Stimulated activated CD8-positive, alpha-beta memory T cell treated with anti-CD3 and anti-CD28 coated beads, Interleukin-15, amount 100 ng/mL, for 24 hours (primary cell): ENCODE results near the gene THAP9.

Experiments
- DNase-seq: peaks from one replicate; pipeline ENCODE4 v3.0.0-alpha.2; 2020; ENCODE audit warnings: low read depth

The THAP9 gene

DNA sequence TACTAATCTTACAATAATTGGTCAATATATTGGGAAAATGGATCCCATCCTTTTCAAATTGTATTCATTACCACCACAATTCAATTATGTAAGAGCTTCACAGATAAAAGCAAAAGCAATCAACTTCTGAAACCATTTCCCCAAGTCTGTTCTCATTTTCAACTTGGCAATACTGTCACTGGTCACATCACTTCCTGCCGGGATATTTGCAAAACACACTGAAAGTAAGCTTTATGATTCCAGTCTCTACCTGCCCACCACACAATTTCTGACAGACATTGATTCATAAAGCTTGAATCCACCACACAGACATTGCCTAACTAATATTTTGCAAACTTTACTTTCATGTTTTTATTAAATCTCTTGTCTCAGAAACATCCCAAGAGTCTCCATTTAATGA is 56.5 kb downstream of the THAP9 start:
- DNase-seq = no peak

DNA sequence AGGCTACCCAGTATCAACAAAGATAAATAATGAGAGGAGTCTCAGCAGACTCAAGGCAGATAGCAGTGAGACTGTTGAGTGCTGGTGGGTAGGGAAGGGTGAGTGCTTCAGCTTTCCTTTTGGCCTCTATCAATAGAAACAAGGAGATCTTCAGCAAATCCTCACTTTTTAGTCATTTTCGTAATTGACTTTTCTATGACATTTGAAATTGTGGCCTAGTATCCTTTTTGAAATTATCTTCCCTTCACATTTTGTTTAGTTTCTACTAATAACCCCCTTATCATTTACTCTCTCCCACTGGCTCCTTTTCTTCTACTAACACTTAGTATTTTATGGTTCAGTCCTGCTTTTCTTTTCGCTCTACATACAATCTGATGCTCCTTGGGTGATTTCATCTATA is 65.2 kb downstream of the THAP9 start:
- no peak for DNase-seq

GRCh38 chr4:82968972-82969371 is 68.4 kb downstream of the THAP9 start:
- no peak for DNase-seq

DNA sequence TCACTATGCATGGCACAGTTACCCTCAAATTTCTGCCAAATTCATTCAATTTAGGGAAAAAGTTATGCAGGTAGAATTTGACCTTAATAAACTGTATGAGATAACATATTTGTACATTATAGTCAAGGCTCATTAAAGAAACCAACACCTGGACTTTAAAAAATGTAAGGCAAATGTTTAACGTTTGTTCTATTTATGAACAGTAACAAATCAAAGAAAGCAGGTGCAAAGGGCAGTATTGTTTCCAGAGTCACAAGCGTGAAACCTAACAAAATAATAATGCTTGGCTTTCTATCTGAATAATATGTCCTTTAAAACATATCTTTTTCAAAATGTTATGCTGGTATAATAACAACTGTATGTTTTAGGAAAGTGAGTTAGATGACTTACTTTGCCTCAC is 68.9 kb downstream of the THAP9 start:
- DNase-seq = no peak
